ENCODE results near the gene TM4SF4. TPM values are rescaled to one million over a fixed set of nuclear protein-coding genes. Genes with fewer than 3 reads are reported as not detected.

Gene TM4SF4
- total RNA-seq, 1 donor from 2014 or later = 0.21 TPM

DNA sequence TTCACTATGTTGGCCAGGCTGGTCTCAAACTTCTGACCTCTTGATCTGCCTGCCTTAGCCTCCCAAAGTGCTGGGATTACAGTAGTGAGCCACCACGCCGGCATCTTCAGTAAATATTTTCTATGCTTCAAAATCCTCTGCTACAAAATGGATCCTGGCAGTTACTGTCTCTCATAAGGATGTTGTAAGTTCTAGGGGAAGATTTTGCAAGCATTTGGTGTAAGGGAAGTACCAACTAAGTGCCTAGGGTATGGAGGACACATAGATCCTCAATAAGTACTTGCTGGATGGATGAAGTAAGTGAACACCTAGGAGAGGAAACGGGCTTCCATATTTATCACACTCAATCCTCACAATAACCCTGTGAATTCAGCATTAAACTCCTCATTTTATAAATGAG lies 6.6 kb downstream of the TM4SF4 start:
- DNase-seq (ENCODE audit: low read depth) = no peak

- DNase-seq (ENCODE audit: low read depth) = no peak
Observed at GRCh38 chr3:149481491-149481890, 7.0 kb downstream of the TM4SF4 start.

DNA sequence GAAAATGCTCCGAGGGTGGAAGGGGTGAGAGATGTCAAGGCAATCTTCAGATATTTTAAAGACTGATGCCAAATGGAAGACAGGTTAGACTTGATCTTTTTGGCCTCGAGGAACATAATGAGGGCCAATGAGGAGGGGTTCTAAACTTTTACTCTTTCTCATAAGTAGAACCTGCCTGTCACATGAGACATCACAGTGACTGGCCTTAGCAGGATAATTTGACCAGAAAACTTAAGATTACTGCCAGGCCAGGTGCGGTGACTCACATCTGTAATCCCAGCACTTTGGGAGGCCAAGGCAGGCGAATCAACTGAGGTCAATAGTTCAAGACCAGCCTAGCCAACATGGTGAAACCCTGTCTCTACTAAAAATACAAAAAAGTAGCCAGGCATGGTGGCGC lies 12.2 kb downstream of the TM4SF4 start:
- no peak for DNase-seq (ENCODE audit: low read depth)

- DNase-seq (ENCODE audit: low read depth) = no peak
Observed at GRCh38 chr3:149487598-149488197, 13.2 kb downstream of the TM4SF4 start.

DNA sequence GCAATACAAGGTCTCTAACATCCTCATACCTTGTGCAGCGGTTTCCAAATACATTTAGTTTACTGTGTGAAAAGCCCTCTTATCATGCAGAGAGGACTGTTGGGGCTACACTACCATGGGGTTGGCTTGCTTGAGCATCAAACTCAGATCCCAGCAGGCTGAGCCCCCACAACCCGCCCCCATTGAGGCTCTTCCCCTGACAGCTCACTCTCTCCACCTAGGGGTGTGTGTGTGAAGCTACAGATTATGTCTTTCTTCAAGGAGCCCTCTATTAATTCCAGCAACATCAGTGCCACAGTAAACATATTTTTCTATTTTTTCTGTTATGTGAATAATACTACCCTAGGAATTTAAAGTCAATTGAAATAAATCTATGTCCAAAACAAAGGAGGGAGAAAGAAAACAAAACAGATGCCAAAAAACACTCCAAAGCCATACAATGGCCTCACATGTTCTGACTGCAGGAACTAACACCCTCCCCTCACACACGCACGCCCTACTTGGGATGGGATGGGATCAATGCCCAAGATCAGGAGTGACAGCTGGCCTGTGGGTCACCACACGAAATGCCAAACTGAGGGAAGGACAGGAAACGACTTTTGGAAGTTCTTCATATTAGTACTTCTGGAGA lies 14.7 kb downstream of the TM4SF4 start:
- DNase-seq (ENCODE audit: low read depth) = peak; percentile 94

GRCh38 chr3:149490260-149490971 lies 15.9 kb downstream of the TM4SF4 start:
- DNase-seq (ENCODE audit: low read depth) = no peak

- no peak for DNase-seq (ENCODE audit: low read depth)
Observed at GRCh38 chr3:149493315-149494021, 19.0 kb downstream of the TM4SF4 start.

GRCh38 chr3:149494022-149494758 lies 19.7 kb downstream of the TM4SF4 start:
- peak; percentile 81 for DNase-seq (ENCODE audit: low read depth)

- peak; percentile 45 for DNase-seq (ENCODE audit: low read depth)
Observed at GRCh38 chr3:149494759-149495580, 20.5 kb downstream of the TM4SF4 start.

GRCh38 chr3:149495581-149496125 lies 21.2 kb downstream of the TM4SF4 start:
- DNase-seq (ENCODE audit: low read depth) = peak; percentile 76

- DNase-seq (ENCODE audit: low read depth) = no peak
Observed at GRCh38 chr3:149496891-149497290, 22.4 kb downstream of the TM4SF4 start.

DNA sequence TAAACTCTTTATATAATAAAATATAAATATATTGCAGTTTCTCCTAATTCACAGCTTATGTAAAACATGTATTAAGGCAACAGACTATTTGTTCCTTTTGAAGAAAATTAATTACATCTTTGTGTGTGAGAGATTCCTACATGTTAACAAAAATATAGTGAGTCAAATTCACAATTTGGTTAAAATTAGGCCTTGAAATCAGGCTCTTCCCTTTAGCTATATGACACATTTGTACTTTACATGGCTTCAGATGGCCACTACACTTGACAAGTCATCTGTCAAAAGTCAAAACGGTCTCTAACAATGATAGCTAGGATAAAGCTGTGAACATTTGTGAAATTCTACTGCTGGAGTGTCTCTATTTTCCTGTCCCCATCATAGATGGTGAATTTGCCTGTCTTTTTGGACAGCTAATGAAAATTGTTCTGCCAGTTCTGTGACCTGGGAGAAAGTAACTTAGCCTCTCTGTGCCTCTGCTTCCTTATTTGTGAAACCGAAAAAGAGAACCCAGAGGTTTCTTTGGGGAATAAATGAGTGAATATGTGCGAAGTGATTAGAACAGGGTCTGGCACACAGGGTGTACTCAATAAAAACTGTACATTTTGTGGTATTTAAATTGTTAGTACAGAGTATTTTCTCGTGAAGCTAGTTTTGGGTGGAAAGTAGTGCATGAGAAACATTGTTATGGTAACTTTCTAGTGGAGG lies 23.6 kb downstream of the TM4SF4 start:
- DNase-seq (ENCODE audit: low read depth) = no peak

GRCh38 chr3:149501524-149501923 lies 27.0 kb downstream of the TM4SF4 start:
- peak; percentile 60 for DNase-seq (ENCODE audit: low read depth)

- no peak for DNase-seq (ENCODE audit: low read depth)
Observed at GRCh38 chr3:149502438-149502837, 27.9 kb downstream of the TM4SF4 start.

GRCh38 chr3:149506540-149506939 lies 32.0 kb downstream of the TM4SF4 start:
- no peak for DNase-seq (ENCODE audit: low read depth)

- DNase-seq (ENCODE audit: low read depth) = no peak
Observed at GRCh38 chr3:149506965-149507364, 32.5 kb downstream of the TM4SF4 start.

DNA sequence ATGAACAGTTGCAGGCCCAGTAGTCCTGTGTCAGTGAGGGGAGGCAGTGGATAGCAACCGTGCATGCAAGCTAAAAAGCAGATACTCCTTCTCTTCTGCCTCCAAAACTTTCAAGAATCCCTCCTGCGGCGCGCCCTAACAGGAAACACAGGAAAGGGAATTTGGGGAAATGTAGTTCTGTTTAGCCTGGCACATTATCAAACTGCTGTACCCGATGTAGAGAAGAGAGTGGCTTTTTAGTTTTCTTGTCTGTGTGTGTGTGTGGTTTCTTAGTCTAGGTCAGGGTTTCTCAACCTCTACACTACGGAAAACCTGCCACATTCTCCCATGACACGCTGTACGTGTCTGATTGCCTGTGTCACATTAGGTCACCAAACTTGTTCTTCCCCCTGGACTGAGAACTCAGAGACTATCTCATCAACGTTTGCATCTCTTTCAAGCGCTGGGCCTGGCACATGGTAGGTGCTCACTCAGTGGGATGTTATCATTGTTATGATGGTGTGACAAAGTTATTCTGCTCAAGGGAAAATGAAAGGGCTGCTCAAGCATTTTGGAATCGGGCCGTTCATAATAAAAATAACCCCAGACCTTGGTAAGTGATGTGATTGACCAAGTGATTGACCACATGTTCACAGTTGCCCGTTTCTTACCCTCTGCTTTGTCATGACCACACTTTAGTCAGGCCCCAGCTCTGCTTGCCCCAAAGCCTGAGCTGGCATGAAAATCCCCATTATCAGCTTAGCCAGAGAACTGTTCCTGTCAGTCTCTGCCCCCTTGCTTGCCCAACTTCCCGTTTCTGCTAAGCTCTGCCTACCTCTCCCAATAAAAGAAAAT lies 33.2 kb downstream of the TM4SF4 start:
- peak; percentile 92 for DNase-seq (ENCODE audit: low read depth)

- no peak for DNase-seq (ENCODE audit: low read depth)
Observed at GRCh38 chr3:149509526-149509925, 35.0 kb downstream of the TM4SF4 start.
